CD4-positive, CD25-positive, alpha-beta regulatory T cell (primary cell): ENCODE results near the gene LDLR. TPM values are rescaled to one million over a fixed set of nuclear protein-coding genes. Genes with fewer than 3 reads are reported as not detected.
A peak's percentile ranks its signal among the peaks of the same experiment; 100 is the strongest.
"Not testable (repeated sequence)": the region's sequence is repeated elsewhere in the genome, so short reads cannot be mapped to it uniquely, and the experiment has no call there.

Experiments
- ATAC-seq, 2 donors: fragments of 150-1000 bp; cut with Tn5 transposase; one replicate each; pipeline ENCODE4 v1.10.0; 2021; ENCODE audit warnings: low read depth in 2 of 2, moderate number of reproducible peaks in 2 of 2, moderate library complexity in 1 of 2
- DNase-seq, 3 donors: peaks; one replicate each; pipeline versions ENCODE4 v3.0.0 to v3.0.0-alpha.2; 2012 to 2022; ENCODE audit warnings: mixed read lengths in 1 of 3
- H3K27ac ChIP-seq: one replicate; pipeline ENCODE4 v1.7.0; 2013; ENCODE audit warnings: mild to moderate bottlenecking, low read length; ENCODE audit not compliant: insufficient read depth, poor library complexity, severe bottlenecking
- H3K27me3 ChIP-seq: one replicate; pipeline ENCODE4 v1.7.0; 2013; ENCODE audit warnings: low read length; ENCODE audit not compliant: control insufficient read depth, insufficient read depth
- H3K36me3 ChIP-seq: one replicate; pipeline ENCODE4 v1.7.0; 2013; ENCODE audit warnings: mild to moderate bottlenecking, low read length, moderate library complexity; ENCODE audit not compliant: control insufficient read depth, insufficient read depth
- H3K4me1 ChIP-seq: 2 replicates; pipeline ENCODE4 v1.7.0; 2013; ENCODE audit warnings: mild to moderate bottlenecking, low read length; ENCODE audit not compliant: insufficient read depth, control insufficient read depth, poor library complexity, severe bottlenecking
- H3K4me3 ChIP-seq: one replicate; pipeline ENCODE4 v1.7.0; 2013; ENCODE audit warnings: low read depth, mild to moderate bottlenecking, low read length, moderate library complexity
- H3K9me3 ChIP-seq, 2 experiments: 1 replicate in 1 of 2; 2 replicates in 1 of 2; pipeline ENCODE4 v1.7.0; 2013; ENCODE audit warnings: low read length in 2 of 2, mild to moderate bottlenecking in 1 of 2, moderate library complexity in 1 of 2; ENCODE audit not compliant: control insufficient read depth in 2 of 2
- H3K27ac Mint-ChIP-seq, 3 donors: one replicate each; pipeline ENCODE4 v1.8.0; 2020 to 2022; ENCODE audit warnings: mild to moderate bottlenecking in 3 of 3, mixed read lengths in 3 of 3, moderate library complexity in 2 of 3
- H3K27me3 Mint-ChIP-seq: one replicate; pipeline ENCODE4 v1.8.0; 2022; ENCODE audit warnings: mild to moderate bottlenecking, mixed read lengths
- H3K36me3 Mint-ChIP-seq: one replicate; pipeline ENCODE4 v1.8.0; 2020; ENCODE audit warnings: mixed read lengths
- H3K4me1 Mint-ChIP-seq, 4 donors: one replicate each; pipeline ENCODE4 v1.8.0; 2020 to 2022; ENCODE audit warnings: mixed read lengths in 4 of 4, mild to moderate bottlenecking in 1 of 4
- H3K4me3 Mint-ChIP-seq, 4 donors: one replicate each; pipeline ENCODE4 v1.8.0; 2020 to 2022; ENCODE audit warnings: mild to moderate bottlenecking in 4 of 4, mixed read lengths in 4 of 4, moderate library complexity in 3 of 4
- H3K9me3 Mint-ChIP-seq, 7 donors: one replicate each; pipeline ENCODE4 v1.8.0; 2020 to 2022; ENCODE audit warnings: mixed read lengths in 7 of 7, mild to moderate bottlenecking in 3 of 7, moderate library complexity in 2 of 7
- polyA plus RNA-seq, 4 donors: library from polyadenylated mRNA; unstranded; fragments of 300-500 nt; fragmentation: Illumina TruSeq; gene quantifications; one replicate each; pipeline ENCODE4 v1.2.3, GENCODE V29; 2021
- total RNA-seq: library from RNA; stranded (reverse); gene quantifications from one replicate; pipeline ENCODE4 v1.2.3, GENCODE V29; 2022

Gene LDLR
- total and polyA plus RNA-seq, 5 donors from 2014 or later = 5.1 to 108 (median 11.8) TPM

DNA sequence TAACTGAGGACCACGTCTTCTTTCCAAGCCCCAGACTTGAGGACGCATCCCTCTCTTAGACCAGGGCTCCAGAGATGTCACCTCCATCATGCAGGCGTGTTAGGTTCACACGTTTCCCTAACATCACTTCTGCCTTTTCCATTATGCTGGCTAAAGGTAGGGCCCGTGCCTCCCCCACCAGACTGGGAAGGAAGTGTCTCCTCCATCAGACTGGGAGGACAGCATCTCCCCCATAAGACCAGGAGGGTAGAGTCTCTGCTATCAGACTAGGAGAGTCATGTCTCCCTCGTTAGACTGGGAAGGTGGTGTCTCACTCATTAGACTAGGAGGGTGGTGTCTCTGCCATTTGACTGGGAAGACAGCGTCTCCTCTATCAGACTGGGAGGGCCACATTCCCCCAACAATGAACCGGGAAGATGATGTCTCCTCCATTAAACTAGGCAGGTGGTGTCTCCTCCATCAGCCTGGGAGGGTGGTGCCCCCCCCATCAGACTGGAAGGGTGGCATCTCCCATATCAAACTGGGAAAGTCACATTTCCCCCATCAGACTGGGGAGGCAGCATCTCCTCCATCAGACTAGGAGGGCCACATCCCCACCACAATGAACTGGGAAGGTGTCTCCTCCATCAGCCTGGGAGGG, 84.4 kb downstream of the LDLR start:
- DNase-seq (no peak), ATAC-seq (no peak)
- no peaks in the 10 kb centered on the region for H3K4me1 Mint-ChIP-seq
- no peak overlapping the region for H3K27ac Mint-ChIP-seq
- H3K4me1 ChIP-seq = peaks cover under 1% of the 10 kb centered on the region
- H3K9me3 ChIP-seq = no peaks in the 10 kb centered on the region
- H3K4me3 ChIP-seq = no peak overlapping the region
- peaks cover 0 to 3% (median 0%) of the 10 kb centered on the region in 7 donors for H3K9me3 Mint-ChIP-seq
- H3K27me3 Mint-ChIP-seq = peaks cover 4% of the 10 kb centered on the region
- no peaks in the 10 kb centered on the region for H3K36me3 ChIP-seq
- no peaks in the 10 kb centered on the region for H3K36me3 Mint-ChIP-seq
- no peak overlapping the region for H3K27ac ChIP-seq
- H3K27me3 ChIP-seq = no peaks in the 10 kb centered on the region
- H3K4me3 Mint-ChIP-seq = no peak overlapping the region

DNA sequence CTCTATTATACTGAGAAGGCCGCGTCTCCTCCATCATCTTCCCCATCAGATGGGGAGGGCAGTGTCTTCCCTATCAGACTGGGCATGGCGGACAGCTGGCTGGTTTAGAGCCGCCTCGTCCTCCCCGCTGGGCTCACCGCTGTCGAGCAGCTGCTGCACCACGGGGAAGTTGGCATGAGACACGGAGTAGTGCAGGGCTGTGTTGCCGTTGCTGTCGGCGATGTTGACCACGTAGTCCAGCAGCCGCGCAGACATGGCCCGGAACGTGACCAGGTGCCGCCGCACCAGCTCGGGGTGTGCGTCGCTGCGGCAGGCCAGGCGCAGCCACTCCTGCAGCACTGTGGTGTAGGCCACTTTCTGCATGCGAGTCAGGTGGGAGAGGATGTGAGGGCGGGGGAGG, 85.1 kb downstream of the LDLR start:
- no peak overlapping the region for H3K4me3 ChIP-seq
- H3K27me3 ChIP-seq = no peaks in the 10 kb centered on the region
- H3K4me1 Mint-ChIP-seq = no peaks in the 10 kb centered on the region
- no peaks in the 10 kb centered on the region for H3K36me3 ChIP-seq
- H3K27me3 Mint-ChIP-seq = peaks cover 4% of the 10 kb centered on the region
- no peak overlapping the region for H3K27ac Mint-ChIP-seq
- no peaks in the 10 kb centered on the region for H3K36me3 Mint-ChIP-seq
- peaks cover 0 to 3% (median 0%) of the 10 kb centered on the region in 7 donors for H3K9me3 Mint-ChIP-seq
- no peaks in the 10 kb centered on the region for H3K9me3 ChIP-seq
- ATAC-seq (no peak), DNase-seq (no peak)
- H3K4me1 ChIP-seq = peaks cover 3% of the 10 kb centered on the region
- no peak overlapping the region for H3K27ac ChIP-seq
- no peak overlapping the region for H3K4me3 Mint-ChIP-seq

DNA sequence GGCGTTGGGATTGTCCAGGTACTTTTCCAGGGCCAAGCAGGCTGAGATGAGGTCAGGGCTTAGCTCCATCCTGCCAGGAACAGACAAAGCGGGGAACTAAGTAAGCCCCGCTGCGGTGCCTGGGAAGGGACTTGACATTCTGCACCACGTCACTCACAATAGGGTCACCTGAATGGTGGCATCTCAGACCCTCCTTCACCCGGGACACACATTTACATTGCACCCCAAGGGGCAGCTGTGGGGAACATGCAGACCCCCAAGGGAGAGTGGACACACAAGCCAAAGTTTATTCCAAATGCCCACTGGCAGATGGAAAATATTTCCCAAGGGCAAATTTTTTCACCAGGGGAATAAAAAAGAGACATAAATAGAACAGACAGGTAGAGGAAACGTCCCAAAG, 86.7 kb downstream of the LDLR start:
- no peak overlapping the region for H3K27ac Mint-ChIP-seq
- no peak overlapping the region for H3K27ac ChIP-seq
- peaks cover 0 to 9% (median 2%) of the 10 kb centered on the region in 4 donors for H3K4me1 Mint-ChIP-seq
- H3K9me3 ChIP-seq = no peaks in the 10 kb centered on the region
- ATAC-seq (no peak), DNase-seq (no peak)
- H3K4me1 ChIP-seq = peaks cover 9% of the 10 kb centered on the region
- H3K4me3 Mint-ChIP-seq = no peak overlapping the region
- no peaks in the 10 kb centered on the region for H3K27me3 ChIP-seq
- no peak overlapping the region for H3K4me3 ChIP-seq
- H3K27me3 Mint-ChIP-seq = no peaks in the 10 kb centered on the region
- H3K9me3 Mint-ChIP-seq = peaks cover 0 to 3% (median 0%) of the 10 kb centered on the region in 7 donors
- no peaks in the 10 kb centered on the region for H3K36me3 Mint-ChIP-seq
- no peaks in the 10 kb centered on the region for H3K36me3 ChIP-seq

DNA sequence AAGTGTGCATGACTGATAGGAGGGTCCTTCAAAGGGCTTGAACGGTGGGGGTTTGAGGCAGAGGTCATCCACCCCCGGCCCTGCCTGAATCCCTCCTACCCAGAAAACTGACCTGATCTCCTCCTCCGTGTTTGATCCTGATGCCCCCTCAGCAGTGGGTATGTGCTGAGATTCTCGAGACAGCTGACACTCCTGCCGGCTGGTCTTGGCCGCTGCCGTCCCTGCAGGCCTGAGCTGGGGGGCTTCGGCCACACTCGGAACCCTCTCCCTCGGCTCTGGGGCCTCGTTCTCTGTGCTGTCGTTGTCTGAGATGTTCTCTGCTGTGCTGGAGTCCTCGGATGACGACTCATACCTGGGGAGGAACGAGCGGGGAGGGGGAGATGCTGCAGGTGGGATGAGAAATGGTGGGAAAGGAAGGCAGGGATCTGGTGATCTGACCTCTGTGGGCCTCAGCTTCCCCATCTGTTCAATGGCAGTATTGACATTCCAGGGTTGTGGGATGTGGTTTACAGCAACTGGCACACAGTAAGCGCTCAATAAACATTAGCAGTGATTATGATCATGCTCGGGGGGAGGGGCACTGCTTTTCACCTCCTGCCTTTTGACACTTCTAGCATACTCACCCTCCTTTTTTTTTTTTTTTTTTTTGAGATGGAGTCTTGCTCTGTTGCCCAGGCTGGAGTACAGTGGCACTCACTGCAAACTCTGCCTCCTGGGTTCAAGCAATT, 87.4 kb downstream of the LDLR start:
- H3K9me3 Mint-ChIP-seq = peaks cover 0 to 3% (median 0%) of the 10 kb centered on the region in 7 donors

DNA sequence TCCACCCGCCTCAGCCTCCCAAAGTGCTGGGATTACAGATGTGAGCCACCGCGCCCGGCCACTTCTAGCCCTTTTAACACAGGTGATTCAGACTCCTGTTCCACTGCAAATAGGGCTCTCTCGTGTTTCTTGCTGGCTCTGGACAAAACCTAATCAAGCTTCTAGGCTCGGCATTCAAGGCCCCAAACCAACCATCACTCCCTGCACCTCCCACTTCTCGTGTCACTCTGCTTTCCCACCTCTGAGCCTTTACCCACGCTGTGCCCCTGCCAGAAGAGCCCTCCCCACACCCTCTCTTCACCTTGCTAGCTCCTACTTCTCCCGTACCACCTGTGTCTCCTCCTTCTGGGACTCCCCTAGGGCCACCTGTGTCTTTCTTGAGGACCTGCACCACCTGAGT, 88.3 kb downstream of the LDLR start:
- Mint-ChIP-seq H3K9me3 (no peaks in the 10 kb centered on the region), H3K27me3 (no peaks in the 10 kb centered on the region), H3K4me1 (peaks cover 0 to 9% (median 2%) of the 10 kb centered on the region in 4 donors), H3K27ac (peak overlapping the region in 1 of 3 donors; percentile 55), H3K36me3 (no peaks in the 10 kb centered on the region), H3K4me3 (no peak overlapping the region)
- ATAC-seq = no peak
- Histone ChIP-seq H3K4me3 (no peak overlapping the region), H3K9me3 (no peaks in the 10 kb centered on the region), H3K27me3 (no peaks in the 10 kb centered on the region), H3K27ac (no peak overlapping the region), H3K36me3 (no peaks in the 10 kb centered on the region), H3K4me1 (peaks cover 9% of the 10 kb centered on the region)
- no peak for DNase-seq

More for the DNA sequence above, 87.4 kb downstream of the LDLR start:
- peaks cover 9% of the 10 kb centered on the region for H3K4me1 ChIP-seq
- Mint-ChIP-seq H3K36me3 (no peaks in the 10 kb centered on the region), H3K27me3 (no peaks in the 10 kb centered on the region), H3K4me3 (no peak overlapping the region), H3K4me1 (peaks cover 0 to 9% (median 2%) of the 10 kb centered on the region in 4 donors), H3K27ac (no peak overlapping the region)
- no peak for ATAC-seq
- H3K27me3 ChIP-seq = no peaks in the 10 kb centered on the region
- H3K27ac ChIP-seq = no peak overlapping the region
- H3K36me3 ChIP-seq = no peaks in the 10 kb centered on the region
- no peak overlapping the region for H3K4me3 ChIP-seq
- no peaks in the 10 kb centered on the region for H3K9me3 ChIP-seq
- no peak for DNase-seq

DNA sequence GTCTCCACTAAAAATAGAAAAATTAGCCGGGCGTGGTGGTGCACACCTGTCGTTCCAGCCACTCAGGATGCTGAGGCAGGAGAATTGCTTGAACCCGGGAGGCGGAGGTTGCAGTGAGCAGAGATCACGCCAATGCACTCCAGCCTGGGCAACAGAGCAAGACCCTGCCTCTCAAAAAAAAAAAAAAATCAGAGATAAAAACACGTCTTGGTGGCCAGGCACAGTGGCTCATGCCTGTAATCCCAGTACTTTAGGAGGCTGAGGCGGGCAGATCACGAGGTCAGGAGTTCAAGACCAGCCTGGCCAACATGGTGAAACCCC, 89.8 kb downstream of the LDLR start:
- not testable (repeated sequence) for H3K4me1 Mint-ChIP-seq, H3K36me3 ChIP-seq, H3K4me1 ChIP-seq, H3K9me3 ChIP-seq, H3K27me3 ChIP-seq, H3K27me3 Mint-ChIP-seq, H3K9me3 Mint-ChIP-seq, H3K36me3 Mint-ChIP-seq, H3K27ac Mint-ChIP-seq, H3K4me3 ChIP-seq, H3K27ac ChIP-seq, H3K4me3 Mint-ChIP-seq, DNase-seq, ATAC-seq

DNA sequence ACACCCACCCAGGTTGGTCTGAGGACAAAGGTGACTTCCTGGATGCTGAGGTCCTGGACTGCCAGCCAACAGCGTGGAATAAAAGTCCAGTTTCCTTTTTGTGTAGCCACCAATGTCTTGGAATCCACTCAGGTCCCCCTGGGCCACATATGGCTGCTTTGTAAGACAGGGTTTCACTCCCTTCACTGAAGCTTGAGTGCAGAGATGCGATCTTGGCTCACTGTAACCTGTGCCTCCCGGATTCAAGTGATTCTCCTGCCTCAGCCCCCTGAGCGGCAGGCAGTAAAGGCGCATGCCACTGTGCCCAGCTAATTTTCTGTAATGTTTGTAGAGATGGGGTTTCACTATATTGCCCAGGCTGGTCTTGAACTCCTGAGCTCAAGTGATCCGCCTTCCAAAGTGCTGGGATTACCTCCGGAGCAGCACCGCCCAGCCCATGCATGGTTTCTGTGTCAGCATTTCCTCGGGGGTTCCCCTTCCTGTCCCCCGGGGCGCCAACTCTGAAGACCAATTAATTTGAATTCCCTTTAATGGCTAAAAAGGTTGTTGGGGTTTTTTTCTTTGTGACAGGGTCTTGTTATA, 90.5 kb downstream of the LDLR start:
- DNase-seq = peak in 1 of 3 donors; percentile 21
- Mint-ChIP-seq H3K27me3 (peaks cover 4% of the 10 kb centered on the region), H3K9me3 (no peaks in the 10 kb centered on the region), H3K36me3 (no peaks in the 10 kb centered on the region), H3K4me1 (peaks cover 0 to 9% (median 2%) of the 10 kb centered on the region in 4 donors), H3K27ac (peak overlapping the region in 1 of 3 donors; percentile 26), H3K4me3 (no peak overlapping the region)
- H3K4me1 ChIP-seq = peaks cover 9% of the 10 kb centered on the region
- H3K4me3 ChIP-seq = no peak overlapping the region
- no peaks in the 10 kb centered on the region for H3K27me3 ChIP-seq
- no peak overlapping the region for H3K27ac ChIP-seq
- H3K9me3 ChIP-seq = no peaks in the 10 kb centered on the region
- H3K36me3 ChIP-seq = no peaks in the 10 kb centered on the region
- ATAC-seq = peak in 1 of 2 donors; percentile 37
